Measurements from ENCODE around the gene BRS3.

BRS3 gene

DNA sequence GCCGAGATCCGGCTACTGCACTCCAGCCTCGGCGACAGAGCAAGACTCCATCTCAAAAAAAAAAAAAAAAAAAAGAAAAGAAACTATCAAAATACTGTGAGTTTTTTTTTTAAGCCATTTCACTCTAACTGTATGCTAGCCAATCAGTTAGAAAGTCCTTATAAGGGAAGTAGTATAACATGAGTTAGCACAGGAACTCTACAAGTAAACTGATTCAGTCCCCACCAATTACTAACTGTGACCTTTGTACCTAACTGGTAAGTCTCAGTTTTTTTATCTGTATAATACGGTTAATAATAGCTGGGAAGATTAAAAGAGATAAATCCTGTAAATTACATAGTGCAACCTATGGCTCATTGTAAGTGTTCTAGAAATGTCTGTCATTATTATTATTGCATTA is 35.1 kb upstream of the BRS3 start:
- no peak for DNase-seq (ENCODE audit: low read depth)
- H3K4me3 ChIP-seq (ENCODE audit: low read length): no peak overlapping the region
- TF ChIP-seq, protein P1, sequence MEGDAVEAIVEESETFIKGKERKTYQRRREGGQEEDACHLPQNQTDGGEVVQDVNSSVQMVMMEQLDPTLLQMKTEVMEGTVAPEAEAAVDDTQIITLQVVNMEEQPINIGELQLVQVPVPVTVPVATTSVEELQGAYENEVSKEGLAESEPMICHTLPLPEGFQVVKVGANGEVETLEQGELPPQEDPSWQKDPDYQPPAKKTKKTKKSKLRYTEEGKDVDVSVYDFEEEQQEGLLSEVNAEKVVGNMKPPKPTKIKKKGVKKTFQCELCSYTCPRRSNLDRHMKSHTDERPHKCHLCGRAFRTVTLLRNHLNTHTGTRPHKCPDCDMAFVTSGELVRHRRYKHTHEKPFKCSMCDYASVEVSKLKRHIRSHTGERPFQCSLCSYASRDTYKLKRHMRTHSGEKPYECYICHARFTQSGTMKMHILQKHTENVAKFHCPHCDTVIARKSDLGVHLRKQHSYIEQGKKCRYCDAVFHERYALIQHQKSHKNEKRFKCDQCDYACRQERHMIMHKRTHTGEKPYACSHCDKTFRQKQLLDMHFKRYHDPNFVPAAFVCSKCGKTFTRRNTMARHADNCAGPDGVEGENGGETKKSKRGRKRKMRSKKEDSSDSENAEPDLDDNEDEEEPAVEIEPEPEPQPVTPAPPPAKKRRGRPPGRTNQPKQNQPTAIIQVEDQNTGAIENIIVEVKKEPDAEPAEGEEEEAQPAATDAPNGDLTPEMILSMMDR (conservative IDR thresholded peaks at IDR 0.05; ENCODE audit: low read depth, low read length): no peak

DNA sequence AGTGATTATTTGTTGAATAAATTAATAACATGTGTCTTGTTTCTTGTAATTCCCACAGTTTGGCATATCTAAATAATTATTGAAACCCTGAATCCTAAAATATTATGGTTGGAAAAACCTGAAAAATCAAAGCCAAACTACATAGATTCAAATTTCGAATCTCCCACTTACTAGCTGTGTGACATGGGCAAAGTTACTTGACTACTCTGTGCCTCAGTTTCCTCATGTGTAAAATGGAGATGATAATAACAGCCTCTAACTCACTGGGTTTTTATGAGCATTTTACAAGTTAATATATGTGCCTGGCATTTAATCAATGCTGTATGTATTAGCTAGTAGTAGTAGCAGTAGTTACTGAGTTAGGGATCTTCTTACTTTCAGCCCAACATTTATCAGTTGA is 34.6 kb upstream of the BRS3 start:
- TF ChIP-seq, protein P1 (conservative IDR thresholded peaks at IDR 0.05; ENCODE audit: low read depth, low read length): no peak
- no peak for DNase-seq (ENCODE audit: low read depth)
- H3K4me3 ChIP-seq (ENCODE audit: low read length): no peak overlapping the region

DNA sequence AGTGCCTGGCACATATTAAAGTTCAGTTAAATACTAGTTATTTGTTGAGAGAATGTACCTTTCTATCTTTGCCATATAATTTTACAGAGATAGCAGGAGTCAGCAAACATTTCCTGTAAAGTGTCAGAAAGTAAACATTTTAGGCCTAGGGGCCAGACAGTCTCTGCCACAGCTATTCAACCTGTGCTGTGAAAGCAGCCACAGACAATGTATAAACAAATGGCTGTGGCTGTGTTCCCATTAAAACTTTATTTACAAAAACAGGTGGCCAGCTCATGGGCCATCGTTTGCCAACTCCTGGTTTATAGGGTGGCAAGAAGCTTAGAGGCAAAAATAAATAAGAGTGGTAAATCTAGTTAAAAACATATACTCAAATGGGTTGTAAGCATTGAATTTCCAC is 34.0 kb upstream of the BRS3 start:
- H3K4me3 ChIP-seq (ENCODE audit: low read length): no peak overlapping the region
- TF ChIP-seq, protein P1 (conservative IDR thresholded peaks at IDR 0.05; ENCODE audit: low read depth, low read length): no peak
- no peak for DNase-seq (ENCODE audit: low read depth)

DNA sequence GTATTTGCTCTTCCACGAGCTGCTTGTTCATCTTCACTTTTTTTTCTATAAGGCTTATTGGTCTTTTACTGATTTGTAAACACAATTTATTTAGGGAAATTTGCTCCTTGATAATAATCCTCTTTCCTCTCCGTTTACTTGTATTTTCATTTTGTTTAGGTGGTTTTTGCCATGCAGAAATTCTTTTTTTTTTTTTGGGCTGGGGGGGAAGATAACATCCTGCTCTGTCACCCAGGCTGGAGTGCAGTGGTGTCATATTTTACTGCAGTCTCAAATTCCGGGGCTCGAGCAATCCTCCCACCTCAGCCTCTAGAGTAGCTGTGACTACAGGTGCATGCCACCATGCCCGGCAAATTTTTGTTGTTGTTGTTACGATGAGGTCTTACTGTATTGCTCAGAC is 31.6 kb upstream of the BRS3 start:
- H3K4me3 ChIP-seq (ENCODE audit: low read length): no peak overlapping the region
- DNase-seq (ENCODE audit: low read depth): no peak
- TF ChIP-seq, protein P1 (conservative IDR thresholded peaks at IDR 0.05; ENCODE audit: low read depth, low read length): no peak

DNA sequence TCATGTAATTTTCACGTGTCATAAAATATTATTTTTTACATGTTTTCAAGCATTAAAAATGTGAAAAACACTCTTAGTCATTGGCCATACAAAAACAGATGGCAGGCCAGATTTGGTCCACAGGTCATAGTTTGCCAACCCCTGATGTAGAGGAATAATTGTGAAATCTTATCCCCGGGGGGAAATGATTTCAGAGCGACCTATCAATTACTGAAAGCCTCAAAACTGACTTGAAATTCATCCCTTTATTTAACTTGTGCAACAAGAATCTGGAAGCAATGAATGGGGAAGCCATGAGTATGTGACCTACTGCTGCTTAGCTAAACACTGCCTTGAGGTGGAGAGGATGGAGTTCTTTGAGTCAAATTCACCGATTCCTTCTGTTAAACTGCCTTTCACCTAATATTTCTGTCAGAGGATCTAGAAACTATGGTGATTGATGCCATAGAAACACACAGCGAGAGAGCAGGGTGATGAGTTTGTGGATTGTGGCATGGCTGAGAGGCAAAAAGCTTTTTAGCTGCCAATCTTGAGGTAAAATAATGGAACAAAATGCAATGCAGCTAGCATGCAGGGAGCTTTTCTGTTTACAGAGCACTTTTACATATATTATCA is 30.3 kb upstream of the BRS3 start:
- no peak for DNase-seq (ENCODE audit: low read depth)
- TF ChIP-seq, protein P1 (conservative IDR thresholded peaks at IDR 0.05; ENCODE audit: low read depth, low read length): no peak
- H3K4me3 ChIP-seq (ENCODE audit: low read length): no peak overlapping the region

DNA sequence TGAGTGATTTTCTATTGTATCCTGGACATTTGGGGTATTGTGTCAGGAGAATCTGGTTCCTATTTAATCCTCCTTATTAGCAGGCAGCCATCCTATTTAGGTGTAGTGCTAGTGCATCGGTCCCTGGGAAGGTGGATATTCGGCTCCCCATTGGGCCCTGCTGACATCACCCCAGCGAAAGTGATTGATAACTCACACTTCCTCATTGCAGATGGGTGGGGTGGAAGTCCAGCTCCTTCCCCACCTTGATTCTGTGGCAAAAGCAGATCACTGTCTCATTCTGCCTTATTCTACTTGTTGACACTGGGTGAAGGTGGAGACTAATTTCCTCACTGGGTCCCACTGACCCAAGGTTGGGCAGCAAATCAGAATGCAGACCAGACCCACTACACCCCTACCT is 23.2 kb upstream of the BRS3 start:
- DNase-seq (ENCODE audit: low read depth): no peak
- TF ChIP-seq, protein P1 (conservative IDR thresholded peaks at IDR 0.05; ENCODE audit: low read depth, low read length): no peak
- no peak overlapping the region for H3K4me3 ChIP-seq (ENCODE audit: low read length)

GRCh38 chrX:136467303-136467702 is 20.4 kb upstream of the BRS3 start:
- H3K4me3 ChIP-seq (ENCODE audit: low read length): no peak overlapping the region
- DNase-seq (ENCODE audit: low read depth): no peak
- TF ChIP-seq, protein P1 (conservative IDR thresholded peaks at IDR 0.05; ENCODE audit: low read depth, low read length): no peak
